HepG2 (cell line): ENCODE measurements around the gene CAMTA1. TPM values are rescaled to one million over a fixed set of nuclear protein-coding genes. Genes with fewer than 3 reads are reported as not detected.

ENCODE experiments used
- ATAC-seq: fragments of 200-7000 bp; cut with Tn5 transposase; 3 replicates; pipeline ENCODE4 v1.9.1; 2020; ENCODE audit warnings: mild to moderate bottlenecking, moderate library complexity
- BruUV-seq: library from RNA; stranded (reverse); fragments of 400-500 nt; replicated peaks from 2 replicates; lab custom pipeline; 2021; lab: Mats Ljungman, UMichigan
- CTCF ChIA-PET: fragments of 300-600 bp; formaldehyde crosslinking; extraction: SDS; loops from one replicate; lab custom pipeline; 2021; ENCODE audit warnings: low total read pairs, inconsistent platforms, low intra/inter-chr PET ratio; lab: Yijun Ruan, JAX
- POLR2A ChIA-PET: fragments of 350-600 bp; sonication (Branson Sonifier 250); formaldehyde crosslinking; loops from one replicate; lab custom pipeline; 2020; ENCODE audit warnings: antibody characterized with exemption, inconsistent platforms; lab: Yijun Ruan, JAX
- DNase-seq: peaks from one replicate; pipeline ENCODE4 v3.0.0-alpha.2; 2015; ENCODE audit warnings: low spot score
- FAIRE-seq: peaks from 3 replicates; lab custom pipeline; 2011; peaks lifted over from hg19 to GRCh38; lab: Jason Lieb, UNC
- H2AFZ ChIP-seq: one replicate; pipeline ENCODE4 v1.6.1; 2011; ENCODE audit warnings: low read length, inconsistent platforms
- H3K27ac ChIP-seq: fragments of 300-600 bp; 3 replicates; pipeline ENCODE4 v1.8.0; 2011; ENCODE audit warnings: mixed run types, mild to moderate bottlenecking, mixed read lengths, low read length, inconsistent platforms; ENCODE audit not compliant: insufficient read depth; ENCODE audit errors: extremely low read length
- H3K27me3 ChIP-seq, 2 experiments: fragments of 200-600 bp in 1 of 2; 2 replicates in 1 of 2; 3 replicates in 1 of 2; pipeline versions ENCODE4 v1.6.0 to v1.8.0; 2011; ENCODE audit warnings: low read length in 2 of 2, mild to moderate bottlenecking in 2 of 2, moderate library complexity in 2 of 2, inconsistent platforms in 1 of 2; ENCODE audit not compliant: insufficient read depth in 2 of 2, control insufficient read depth in 1 of 2
- H3K36me3 ChIP-seq, 2 experiments: fragments of 200-600 bp in 1 of 2; replicated peaks in 1 of 2; 2 replicates in 1 of 2; 3 replicates in 1 of 2; pipeline versions ENCODE4 v1.5.1 to v1.8.0; 2011; ENCODE audit warnings: low read length in 2 of 2, inconsistent platforms in 1 of 2; ENCODE audit not compliant: insufficient read depth in 2 of 2, control insufficient read depth in 1 of 2
- H3K4me1 ChIP-seq: 2 replicates; pipeline ENCODE4 v1.5.1; 2012; ENCODE audit warnings: low read length, inconsistent platforms; ENCODE audit not compliant: insufficient read depth
- H3K4me2 ChIP-seq: 2 replicates; pipeline ENCODE4 v1.6.0; 2011; ENCODE audit warnings: low read depth, low read length, inconsistent platforms
- H3K4me3 ChIP-seq, 3 experiments: fragments of 200-600 bp in 1 of 3; sonication (generic), shearing (Covaris generic) in 1 of 3; replicated peaks in 1 of 3; 2 replicates each; pipeline ENCODE4 v1.5.1; 2011 to 2016; ENCODE audit warnings: low read length in 3 of 3, inconsistent platforms in 2 of 3, low read depth in 2 of 3, mild to moderate bottlenecking in 2 of 3, control low read depth in 1 of 3, mixed read lengths in 1 of 3; ENCODE audit not compliant: insufficient read depth in 1 of 3
- H3K79me2 ChIP-seq: one replicate; pipeline ENCODE4 v1.6.1; 2011; ENCODE audit warnings: low read length, inconsistent platforms; ENCODE audit not compliant: insufficient read depth
- H3K9ac ChIP-seq: 2 replicates; pipeline ENCODE4 v1.6.0; 2011; ENCODE audit warnings: mild to moderate bottlenecking, low read depth, low read length, inconsistent platforms; ENCODE audit not compliant: insufficient read depth
- H3K9me3 ChIP-seq: 2 replicates; pipeline ENCODE4 v1.5.1; 2012; ENCODE audit warnings: mild to moderate bottlenecking, low read length
- H4K20me1 ChIP-seq: 2 replicates; pipeline ENCODE4 v1.6.0; 2011; ENCODE audit warnings: inconsistent platforms, mild to moderate bottlenecking, low read length, moderate library complexity; ENCODE audit not compliant: insufficient read depth
- BCL6 ChIP-seq: IDR thresholded peaks from 2 replicates; pipeline ENCODE4 v1.6.1; 2016; ENCODE audit warnings: missing genetic modification reagents, missing compliant biosample characterization
- ZNF367 ChIP-seq: sonication (generic); formaldehyde crosslinking; IDR thresholded peaks from 2 replicates; pipeline ENCODE4 v1.4.0; 2020; ENCODE audit warnings: missing genetic modification reagents, borderline replicate concordance
- WGBS: methylation state at CpG from one replicate; pipeline ENCODE4 v1.1.6; 2017; ENCODE audit warnings: low lambda C conversion rate; 5-methylcytosine and 5-hydroxymethylcytosine counted together
- in situ Hi-C: cut with HindIII; loops from 2 replicates; pipeline ENCODE4 v1.10.0; 2017; ENCODE audit warnings: low pct_unique_long_range_greater_than_20kb; ENCODE audit not compliant: extremely low pct_ligation_motif_present
- intact Hi-C: fragments of 100-400 bp; cut with micrococcal nuclease; formaldehyde crosslinking; loops from one replicate; pipeline ENCODE4 v1.10.0; 2022; ENCODE audit not compliant: unreplicated experiment
- polyA plus RNA-seq, 8 experiments: library from polyadenylated mRNA; depleted of rRNA in 3 of 8; stranded (reverse) in 7 of 8; unstranded in 1 of 8; fragments of >200 nt; fragmentation: Illumina TruSeq in 4 of 8; extraction: Trizol in 4 of 8; gene quantifications; 2 replicates each; pipeline versions ENCODE4 v1.2.1 to v1.2.3, GENCODE V29; 2011 to 2016; ENCODE audit warnings: low read depth in 4 of 8, missing spikeins in 1 of 8, mixed read lengths in 1 of 8; ENCODE audit not compliant: insufficient read depth in 1 of 8
- total RNA-seq, 5 experiments: library from RNA; depleted of rRNA; stranded (reverse); fragments of >200 nt; fragmentation: Illumina TruSeq; extraction: Trizol; gene quantifications; 2 replicates each; pipeline ENCODE4 v1.2.3, GENCODE V29; 2016; ENCODE audit warnings: low read depth in 1 of 5
- TF ChIP-seq, protein P1 (sequence below): sonication (generic); formaldehyde crosslinking; IDR thresholded peaks from 2 replicates; pipeline ENCODE4 v1.5.0; 2020; ENCODE audit warnings: mild to moderate bottlenecking, missing genetic modification reagents, moderate library complexity
- TF ChIP-seq, protein P2 (sequence below): sonication (generic); formaldehyde crosslinking; IDR thresholded peaks from 2 replicates; pipeline ENCODE4 v1.4.0; 2020; ENCODE audit warnings: missing genetic modification reagents

The CAMTA1 gene
- total and polyA plus RNA-seq, 2 of the 13 experiments (the other 11 are each of a cell fraction or from before 2014, with no cell fraction given), result 25.0 to 36.4 TPM

DNA sequence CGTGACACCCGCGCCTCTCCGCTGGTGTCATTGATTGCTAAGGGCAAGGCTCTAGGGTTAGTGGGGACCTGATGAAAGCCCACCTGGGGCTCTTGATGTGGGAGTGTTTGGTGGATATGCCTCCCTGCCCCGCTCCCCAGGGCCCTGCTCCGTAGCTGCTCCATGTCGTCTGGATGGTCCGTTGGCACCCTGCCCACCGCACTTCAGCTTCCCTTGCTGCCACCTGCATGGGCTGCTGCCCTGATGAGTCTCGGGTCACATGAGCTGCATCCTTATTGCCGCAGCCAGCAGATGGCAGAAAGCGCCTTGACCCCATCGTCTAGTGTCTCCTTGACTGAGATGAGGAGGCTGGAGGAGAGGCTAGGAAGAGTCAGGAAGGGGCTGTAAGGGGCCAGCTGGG, 439.4 kb downstream of the CAMTA1 start (continued):
- TF ChIP-seq, protein P1, sequence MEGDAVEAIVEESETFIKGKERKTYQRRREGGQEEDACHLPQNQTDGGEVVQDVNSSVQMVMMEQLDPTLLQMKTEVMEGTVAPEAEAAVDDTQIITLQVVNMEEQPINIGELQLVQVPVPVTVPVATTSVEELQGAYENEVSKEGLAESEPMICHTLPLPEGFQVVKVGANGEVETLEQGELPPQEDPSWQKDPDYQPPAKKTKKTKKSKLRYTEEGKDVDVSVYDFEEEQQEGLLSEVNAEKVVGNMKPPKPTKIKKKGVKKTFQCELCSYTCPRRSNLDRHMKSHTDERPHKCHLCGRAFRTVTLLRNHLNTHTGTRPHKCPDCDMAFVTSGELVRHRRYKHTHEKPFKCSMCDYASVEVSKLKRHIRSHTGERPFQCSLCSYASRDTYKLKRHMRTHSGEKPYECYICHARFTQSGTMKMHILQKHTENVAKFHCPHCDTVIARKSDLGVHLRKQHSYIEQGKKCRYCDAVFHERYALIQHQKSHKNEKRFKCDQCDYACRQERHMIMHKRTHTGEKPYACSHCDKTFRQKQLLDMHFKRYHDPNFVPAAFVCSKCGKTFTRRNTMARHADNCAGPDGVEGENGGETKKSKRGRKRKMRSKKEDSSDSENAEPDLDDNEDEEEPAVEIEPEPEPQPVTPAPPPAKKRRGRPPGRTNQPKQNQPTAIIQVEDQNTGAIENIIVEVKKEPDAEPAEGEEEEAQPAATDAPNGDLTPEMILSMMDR (CRISPR knock-in tag), result peak; percentile 47
- TF ChIP-seq, protein P2, sequence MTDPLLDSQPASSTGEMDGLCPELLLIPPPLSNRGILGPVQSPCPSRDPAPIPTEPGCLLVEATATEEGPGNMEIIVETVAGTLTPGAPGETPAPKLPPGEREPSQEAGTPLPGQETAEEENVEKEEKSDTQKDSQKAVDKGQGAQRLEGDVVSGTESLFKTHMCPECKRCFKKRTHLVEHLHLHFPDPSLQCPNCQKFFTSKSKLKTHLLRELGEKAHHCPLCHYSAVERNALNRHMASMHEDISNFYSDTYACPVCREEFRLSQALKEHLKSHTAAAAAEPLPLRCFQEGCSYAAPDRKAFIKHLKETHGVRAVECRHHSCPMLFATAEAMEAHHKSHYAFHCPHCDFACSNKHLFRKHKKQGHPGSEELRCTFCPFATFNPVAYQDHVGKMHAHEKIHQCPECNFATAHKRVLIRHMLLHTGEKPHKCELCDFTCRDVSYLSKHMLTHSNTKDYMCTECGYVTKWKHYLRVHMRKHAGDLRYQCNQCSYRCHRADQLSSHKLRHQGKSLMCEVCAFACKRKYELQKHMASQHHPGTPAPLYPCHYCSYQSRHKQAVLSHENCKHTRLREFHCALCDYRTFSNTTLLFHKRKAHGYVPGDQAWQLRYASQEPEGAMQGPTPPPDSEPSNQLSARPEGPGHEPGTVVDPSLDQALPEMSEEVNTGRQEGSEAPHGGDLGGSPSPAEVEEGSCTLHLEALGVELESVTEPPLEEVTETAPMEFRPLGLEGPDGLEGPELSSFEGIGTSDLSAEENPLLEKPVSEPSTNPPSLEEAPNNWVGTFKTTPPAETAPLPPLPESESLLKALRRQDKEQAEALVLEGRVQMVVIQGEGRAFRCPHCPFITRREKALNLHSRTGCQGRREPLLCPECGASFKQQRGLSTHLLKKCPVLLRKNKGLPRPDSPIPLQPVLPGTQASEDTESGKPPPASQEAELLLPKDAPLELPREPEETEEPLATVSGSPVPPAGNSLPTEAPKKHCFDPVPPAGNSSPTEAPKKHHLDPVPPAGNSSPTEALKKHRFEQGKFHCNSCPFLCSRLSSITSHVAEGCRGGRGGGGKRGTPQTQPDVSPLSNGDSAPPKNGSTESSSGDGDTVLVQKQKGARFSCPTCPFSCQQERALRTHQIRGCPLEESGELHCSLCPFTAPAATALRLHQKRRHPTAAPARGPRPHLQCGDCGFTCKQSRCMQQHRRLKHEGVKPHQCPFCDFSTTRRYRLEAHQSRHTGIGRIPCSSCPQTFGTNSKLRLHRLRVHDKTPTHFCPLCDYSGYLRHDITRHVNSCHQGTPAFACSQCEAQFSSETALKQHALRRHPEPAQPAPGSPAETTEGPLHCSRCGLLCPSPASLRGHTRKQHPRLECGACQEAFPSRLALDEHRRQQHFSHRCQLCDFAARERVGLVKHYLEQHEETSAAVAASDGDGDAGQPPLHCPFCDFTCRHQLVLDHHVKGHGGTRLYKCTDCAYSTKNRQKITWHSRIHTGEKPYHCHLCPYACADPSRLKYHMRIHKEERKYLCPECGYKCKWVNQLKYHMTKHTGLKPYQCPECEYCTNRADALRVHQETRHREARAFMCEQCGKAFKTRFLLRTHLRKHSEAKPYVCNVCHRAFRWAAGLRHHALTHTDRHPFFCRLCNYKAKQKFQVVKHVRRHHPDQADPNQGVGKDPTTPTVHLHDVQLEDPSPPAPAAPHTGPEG (CRISPR knock-in tag), result no peak

DNA sequence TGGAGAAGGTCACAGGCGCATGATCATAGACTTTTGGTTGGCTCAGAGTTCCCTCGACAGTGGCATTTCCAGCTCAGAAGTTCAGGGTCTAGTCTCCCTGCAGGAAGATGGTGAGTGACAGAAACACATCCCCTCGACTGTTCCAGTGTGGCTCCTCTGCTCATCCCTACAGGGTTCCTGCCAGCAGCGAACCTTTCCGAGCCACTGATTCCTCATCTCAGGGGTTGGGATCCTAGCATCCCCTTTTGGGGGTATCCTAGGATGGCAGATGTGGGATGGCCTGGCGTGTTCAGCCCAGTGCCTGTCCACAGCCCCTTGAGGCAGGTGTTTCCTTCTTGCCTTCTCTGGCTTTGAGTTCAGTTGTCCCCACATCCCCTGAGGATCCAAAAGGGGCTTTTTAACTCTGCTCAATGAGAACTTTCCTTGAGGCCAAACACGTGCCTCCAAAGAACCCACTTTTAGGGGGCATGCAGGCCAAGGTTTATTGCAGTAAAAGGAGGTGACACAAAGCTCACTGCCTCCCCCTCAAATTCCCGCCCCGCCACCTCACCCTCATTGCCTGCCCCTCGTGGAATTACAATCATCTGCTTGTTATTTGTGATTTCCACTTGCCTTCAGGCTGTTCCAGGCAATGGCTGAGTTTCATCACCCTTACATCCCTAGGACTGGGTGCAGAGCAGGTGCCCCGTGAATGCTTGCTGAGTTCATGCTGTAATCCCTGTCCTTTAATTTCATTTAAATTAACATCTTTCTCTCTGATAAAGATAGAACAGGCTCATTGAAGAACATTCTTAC, 440.7 kb downstream of the CAMTA1 start:
- in situ Hi-C loops, result no loop called here
- no peaks in the 10 kb centered on the region for H3K4me1 ChIP-seq
- H4K20me1 ChIP-seq, result no peaks in the 10 kb centered on the region
- ATAC-seq, result no peak
- 6% methylated on average over 9 of the region's 11 CpGs for WGBS
- no peak for DNase-seq
- no peaks in the 10 kb centered on the region for H3K9me3 ChIP-seq
- no peak overlapping the region for H3K9ac ChIP-seq
- intact Hi-C loops, result no loop called here
- ChIA-PET POLR2A (no interaction called here), CTCF (no interaction called here)
- FAIRE-seq, result no peak
- H3K4me2 ChIP-seq, result no peak overlapping the region
- H3K36me3 ChIP-seq, result no peaks in the 10 kb centered on the region
- no peak overlapping the region for H2AFZ ChIP-seq
- H3K27me3 ChIP-seq, result peaks cover 2 to 28% of the 10 kb centered on the region in 2 experiments; a peak in 3 of 5 replicates
- no peak overlapping the region for H3K27ac ChIP-seq
- H3K79me2 ChIP-seq, result no peaks in the 10 kb centered on the region
- TF ChIP-seq ZNF367 (CRISPR knock-in tag) (no peak), BCL6 (CRISPR knock-in tag) (no peak)
- BruUV-seq, result no TSS peak
- H3K4me3 ChIP-seq, result no peak overlapping the region
